ENCODE measurements around the gene RBM6. TPM values are rescaled to one million over a fixed set of nuclear protein-coding genes. Genes with fewer than 3 reads are reported as not detected.

The RBM6 gene
- total RNA-seq, 1 experiment from 2014 or later = 58.3 TPM

DNA sequence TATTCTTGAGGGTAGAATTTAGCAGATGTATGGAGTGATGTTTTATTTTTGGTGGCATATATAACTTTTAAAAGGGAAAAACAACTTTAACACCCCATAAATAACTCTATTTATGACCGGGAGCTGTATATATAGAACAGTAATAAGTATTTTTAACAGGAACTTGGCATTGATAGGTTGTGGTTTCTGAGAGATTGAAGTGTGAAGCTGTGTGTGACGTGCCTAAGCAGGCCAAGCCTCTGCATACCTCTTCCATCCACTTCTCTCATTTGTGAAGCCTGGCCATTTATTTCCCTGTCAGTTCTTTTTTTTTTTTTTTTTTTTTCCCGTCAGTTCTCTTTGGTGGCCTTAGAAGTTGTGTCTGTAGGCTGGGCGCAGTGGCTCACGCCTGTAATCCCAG is 171.8 kb downstream of the RBM6 start (continued):
- TF ChIP-seq, protein P1, sequence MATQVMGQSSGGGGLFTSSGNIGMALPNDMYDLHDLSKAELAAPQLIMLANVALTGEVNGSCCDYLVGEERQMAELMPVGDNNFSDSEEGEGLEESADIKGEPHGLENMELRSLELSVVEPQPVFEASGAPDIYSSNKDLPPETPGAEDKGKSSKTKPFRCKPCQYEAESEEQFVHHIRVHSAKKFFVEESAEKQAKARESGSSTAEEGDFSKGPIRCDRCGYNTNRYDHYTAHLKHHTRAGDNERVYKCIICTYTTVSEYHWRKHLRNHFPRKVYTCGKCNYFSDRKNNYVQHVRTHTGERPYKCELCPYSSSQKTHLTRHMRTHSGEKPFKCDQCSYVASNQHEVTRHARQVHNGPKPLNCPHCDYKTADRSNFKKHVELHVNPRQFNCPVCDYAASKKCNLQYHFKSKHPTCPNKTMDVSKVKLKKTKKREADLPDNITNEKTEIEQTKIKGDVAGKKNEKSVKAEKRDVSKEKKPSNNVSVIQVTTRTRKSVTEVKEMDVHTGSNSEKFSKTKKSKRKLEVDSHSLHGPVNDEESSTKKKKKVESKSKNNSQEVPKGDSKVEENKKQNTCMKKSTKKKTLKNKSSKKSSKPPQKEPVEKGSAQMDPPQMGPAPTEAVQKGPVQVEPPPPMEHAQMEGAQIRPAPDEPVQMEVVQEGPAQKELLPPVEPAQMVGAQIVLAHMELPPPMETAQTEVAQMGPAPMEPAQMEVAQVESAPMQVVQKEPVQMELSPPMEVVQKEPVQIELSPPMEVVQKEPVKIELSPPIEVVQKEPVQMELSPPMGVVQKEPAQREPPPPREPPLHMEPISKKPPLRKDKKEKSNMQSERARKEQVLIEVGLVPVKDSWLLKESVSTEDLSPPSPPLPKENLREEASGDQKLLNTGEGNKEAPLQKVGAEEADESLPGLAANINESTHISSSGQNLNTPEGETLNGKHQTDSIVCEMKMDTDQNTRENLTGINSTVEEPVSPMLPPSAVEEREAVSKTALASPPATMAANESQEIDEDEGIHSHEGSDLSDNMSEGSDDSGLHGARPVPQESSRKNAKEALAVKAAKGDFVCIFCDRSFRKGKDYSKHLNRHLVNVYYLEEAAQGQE (IDR thresholded peaks at IDR 0.05; ENCODE audit: low read depth) = no peak
- TF ChIP-seq EZH2 (IDR thresholded peaks at IDR 0.05) = no peak
- TF ChIP-seq, protein P2, sequence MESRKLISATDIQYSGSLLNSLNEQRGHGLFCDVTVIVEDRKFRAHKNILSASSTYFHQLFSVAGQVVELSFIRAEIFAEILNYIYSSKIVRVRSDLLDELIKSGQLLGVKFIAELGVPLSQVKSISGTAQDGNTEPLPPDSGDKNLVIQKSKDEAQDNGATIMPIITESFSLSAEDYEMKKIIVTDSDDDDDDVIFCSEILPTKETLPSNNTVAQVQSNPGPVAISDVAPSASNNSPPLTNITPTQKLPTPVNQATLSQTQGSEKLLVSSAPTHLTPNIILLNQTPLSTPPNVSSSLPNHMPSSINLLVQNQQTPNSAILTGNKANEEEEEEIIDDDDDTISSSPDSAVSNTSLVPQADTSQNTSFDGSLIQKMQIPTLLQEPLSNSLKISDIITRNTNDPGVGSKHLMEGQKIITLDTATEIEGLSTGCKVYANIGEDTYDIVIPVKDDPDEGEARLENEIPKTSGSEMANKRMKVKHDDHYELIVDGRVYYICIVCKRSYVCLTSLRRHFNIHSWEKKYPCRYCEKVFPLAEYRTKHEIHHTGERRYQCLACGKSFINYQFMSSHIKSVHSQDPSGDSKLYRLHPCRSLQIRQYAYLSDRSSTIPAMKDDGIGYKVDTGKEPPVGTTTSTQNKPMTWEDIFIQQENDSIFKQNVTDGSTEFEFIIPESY (IDR thresholded peaks at IDR 0.05; ENCODE audit: extremely low read depth, insufficient replicate concordance, low read length) = no peak
- no peak for TF ChIP-seq SP1 (IDR thresholded peaks at IDR 0.05; ENCODE audit: low read depth)
- TF ChIP-seq, protein P3, sequence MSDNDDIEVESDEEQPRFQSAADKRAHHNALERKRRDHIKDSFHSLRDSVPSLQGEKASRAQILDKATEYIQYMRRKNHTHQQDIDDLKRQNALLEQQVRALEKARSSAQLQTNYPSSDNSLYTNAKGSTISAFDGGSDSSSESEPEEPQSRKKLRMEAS (IDR thresholded peaks at IDR 0.05) = no peak
- TF ChIP-seq TCF7L2 (IDR thresholded peaks at IDR 0.05; ENCODE audit: borderline replicate concordance, extremely low read depth, insufficient read depth, insufficient read length) = no peak
- TF ChIP-seq EZH2phosphoT487 (IDR thresholded peaks at IDR 0.05; ENCODE audit: borderline replicate concordance) = no peak
- no peak for TF ChIP-seq EGR1 (IDR thresholded peaks at IDR 0.05; ENCODE audit: low read depth)
- no peak for TF ChIP-seq ELF1 (IDR thresholded peaks at IDR 0.05; ENCODE audit: borderline replicate concordance, low read depth)
- no peak for TF ChIP-seq ZNF274 (IDR thresholded peaks at IDR 0.05; ENCODE audit: low read depth, low read length)
